ENCODE results near the gene CMTM3. TPM values are rescaled to one million over a fixed set of nuclear protein-coding genes. Genes with fewer than 3 reads are reported as not detected.

The CMTM3 gene
- total RNA-seq, 6 donors from 2014 or later, result 4.2 to 52.1 (median 23.6) TPM

- WGBS, 2 donors, result 93 to 100% methylated on average over 1 to 3 of the region's 3 CpGs
- H3K9me3 ChIP-seq, result no peaks in the 10 kb centered on the region
- TF ChIP-seq POLR2A (IDR thresholded peaks at IDR 0.05) (no peak), POLR2AphosphoS5 (IDR thresholded peaks at IDR 0.05) (no peak), EP300 (IDR thresholded peaks at IDR 0.05) (no peak), CTCF (IDR thresholded peaks at IDR 0.05) (no peak)
- peaks cover 8 to 16% (median 12%) of the 10 kb centered on the region in 4 donors for H3K4me1 ChIP-seq
- H3K36me3 ChIP-seq, result no peaks in the 10 kb centered on the region
- no peak overlapping the region for H3K4me3 ChIP-seq
- DNase-seq, result no peak
- peaks cover 0 to 3% (median 0%) of the 10 kb centered on the region in 4 donors for H3K27me3 ChIP-seq
- ATAC-seq (ENCODE audit: low FRiP score in 2 of 2), result no peak
- H3K27ac ChIP-seq, result no peak overlapping the region
Observed at GRCh38 chr16:66575060-66575459, 29.4 kb upstream of the CMTM3 start.

GRCh38 chr16:66576296-66576695, 28.2 kb upstream of the CMTM3 start:
- Histone ChIP-seq H3K4me3 (no peak overlapping the region), H3K27ac (no peak overlapping the region), H3K9me3 (no peaks in the 10 kb centered on the region), H3K27me3 (peaks cover 0 to 3% (median 0%) of the 10 kb centered on the region in 4 donors), H3K4me1 (peaks cover 8 to 16% (median 12%) of the 10 kb centered on the region in 4 donors), H3K36me3 (no peaks in the 10 kb centered on the region)
- peak in 1 of 2 donors; percentile 74 for ATAC-seq (ENCODE audit: low FRiP score in 2 of 2)
- no peak for TF ChIP-seq EP300 (IDR thresholded peaks at IDR 0.05)
- TF ChIP-seq POLR2AphosphoS5 (IDR thresholded peaks at IDR 0.05), result no peak
- TF ChIP-seq POLR2A (IDR thresholded peaks at IDR 0.05), result no peak
- TF ChIP-seq CTCF (IDR thresholded peaks at IDR 0.05), result no peak
- no peak for DNase-seq
- WGBS, 2 donors, result 84 to 87% methylated on average over 5 of the region's 5 CpGs

GRCh38 chr16:66578651-66579531, 25.6 kb upstream of the CMTM3 start, which contains the start of gene CMTM2:
Gene CMTM2, plus strand, starts transcription at chr16:66579463. Its CDS starts 145 bp downstream, at chr16:66579608.
- H3K4me3 ChIP-seq, result peak within 1 kb of the TSS in 3 of 4 donors; percentile 26 to 39 (median 37)

GRCh38 chr16:66580605-66581209, 23.8 kb upstream of the CMTM3 start:
- Histone ChIP-seq H3K27me3 (peaks cover 0 to 3% (median 0%) of the 10 kb centered on the region in 4 donors), H3K4me3 (no peak overlapping the region), H3K4me1 (peaks cover 12 to 17% (median 15%) of the 10 kb centered on the region in 4 donors), H3K27ac (no peak overlapping the region), H3K36me3 (no peaks in the 10 kb centered on the region), H3K9me3 (no peaks in the 10 kb centered on the region)
- no peak for DNase-seq
- TF ChIP-seq CTCF (IDR thresholded peaks at IDR 0.05), result no peak
- ATAC-seq (ENCODE audit: low FRiP score in 2 of 2), result peak in 1 of 2 donors; percentile 66
- WGBS, 2 donors, result 87 to 92% methylated on average over 4 of the region's 4 CpGs

More at GRCh38 chr16:66578651-66579531, 25.6 kb upstream of the CMTM3 start, which contains the start of gene CMTM2:
- DNase-seq (peak in 1 of 2 donors; percentile 85), ATAC-seq (ENCODE audit: low FRiP score in 2 of 2) (no peak)
- Histone ChIP-seq H3K36me3 (no peaks in the 10 kb centered on the region), H3K4me1 (peaks cover 8 to 16% (median 12%) of the 10 kb centered on the region in 4 donors), H3K27me3 (peaks cover 0 to 3% (median 0%) of the 10 kb centered on the region in 4 donors), H3K9me3 (no peaks in the 10 kb centered on the region), H3K27ac (no peak within 1 kb of the TSS)
- WGBS, 2 donors, result 28 to 35% methylated on average over 35 to 60 of the region's 77 CpGs
- TF ChIP-seq POLR2A (IDR thresholded peaks at IDR 0.05) (no peak), POLR2AphosphoS5 (IDR thresholded peaks at IDR 0.05) (no peak), EP300 (IDR thresholded peaks at IDR 0.05) (no peak), CTCF (IDR thresholded peaks at IDR 0.05) (no peak)

Data from upper lobe of left lung (tissue), 6 donors.